Stimulated activated CD8-positive, alpha-beta memory T cell treated with anti-CD3 and anti-CD28 coated beads, Interleukin-4, amount 100 ng/mL, for 24 hours (primary cell): ENCODE results near the gene TASL.
"Not testable (repeated sequence)": the region's sequence is repeated elsewhere in the genome, so short reads cannot be mapped to it uniquely, and the experiment has no call there.

Experiments
- DNase-seq: peaks from one replicate; pipeline ENCODE4 v3.0.0-alpha.2; 2020; ENCODE audit warnings: low read depth

Gene TASL

GRCh38 chrX:30577362-30577991 is at the start of gene TASL:
TASL (minus strand) TSS chrX:30577766; CDS start chrX:30560355, 17,411 bp downstream.
- DNase-seq: no peak

- DNase-seq: no peak
Observed at GRCh38 chrX:30626402-30626801, 48.8 kb upstream of the TASL start.

GRCh38 chrX:30622361-30622760 is 44.8 kb upstream of the TASL start:
- DNase-seq: no peak

GRCh38 chrX:30620980-30621618 is 43.5 kb upstream of the TASL start:
- no peak for DNase-seq

GRCh38 chrX:30620125-30620524 is 42.6 kb upstream of the TASL start:
- DNase-seq: no peak

GRCh38 chrX:30618160-30618765 is 40.7 kb upstream of the TASL start:
- DNase-seq: no peak

- DNase-seq: no peak
Observed at GRCh38 chrX:30615229-30615628, 37.7 kb upstream of the TASL start.

GRCh38 chrX:30613721-30614120 is 36.2 kb upstream of the TASL start:
- no peak for DNase-seq

- DNase-seq: no peak
Observed at GRCh38 chrX:30612250-30612655, 34.7 kb upstream of the TASL start.

GRCh38 chrX:30610026-30610425 is 32.5 kb upstream of the TASL start:
- DNase-seq: no peak

GRCh38 chrX:30607155-30607554 is 29.6 kb upstream of the TASL start:
- no peak for DNase-seq

GRCh38 chrX:30600269-30601176 is 23.0 kb upstream of the TASL start:
- DNase-seq: not testable (repeated sequence)

- DNase-seq: no peak
Observed at GRCh38 chrX:30597216-30598012, 19.8 kb upstream of the TASL start.

GRCh38 chrX:30593440-30594200 is 16.1 kb upstream of the TASL start:
- DNase-seq: no peak

GRCh38 chrX:30592831-30593230 is 15.3 kb upstream of the TASL start:
- DNase-seq: no peak

- DNase-seq: no peak
Observed at GRCh38 chrX:30590368-30590767, 12.8 kb upstream of the TASL start.

- no peak for DNase-seq
Observed at GRCh38 chrX:30589146-30589888, 11.8 kb upstream of the TASL start.

GRCh38 chrX:30586516-30586915 is 8.9 kb upstream of the TASL start:
- DNase-seq: no peak

- no peak for DNase-seq
Observed at GRCh38 chrX:30582664-30583063, 5.1 kb upstream of the TASL start.

- no peak for DNase-seq
Observed at GRCh38 chrX:30580641-30581040, 3.1 kb upstream of the TASL start.
